GM12891 (cell line): Measurements from ENCODE around the gene KIF18A.

Experiments
- POLR2A ChIP-seq: IDR thresholded peaks from 2 replicates; pipeline ENCODE4 v1.6.1; 2011; ENCODE audit warnings: low read depth, low read length, control low read depth
- POLR2AphosphoS5 ChIP-seq: IDR thresholded peaks from 2 replicates; pipeline ENCODE4 v1.6.1; 2011; ENCODE audit warnings: low read depth, low read length, control low read depth

DNA sequence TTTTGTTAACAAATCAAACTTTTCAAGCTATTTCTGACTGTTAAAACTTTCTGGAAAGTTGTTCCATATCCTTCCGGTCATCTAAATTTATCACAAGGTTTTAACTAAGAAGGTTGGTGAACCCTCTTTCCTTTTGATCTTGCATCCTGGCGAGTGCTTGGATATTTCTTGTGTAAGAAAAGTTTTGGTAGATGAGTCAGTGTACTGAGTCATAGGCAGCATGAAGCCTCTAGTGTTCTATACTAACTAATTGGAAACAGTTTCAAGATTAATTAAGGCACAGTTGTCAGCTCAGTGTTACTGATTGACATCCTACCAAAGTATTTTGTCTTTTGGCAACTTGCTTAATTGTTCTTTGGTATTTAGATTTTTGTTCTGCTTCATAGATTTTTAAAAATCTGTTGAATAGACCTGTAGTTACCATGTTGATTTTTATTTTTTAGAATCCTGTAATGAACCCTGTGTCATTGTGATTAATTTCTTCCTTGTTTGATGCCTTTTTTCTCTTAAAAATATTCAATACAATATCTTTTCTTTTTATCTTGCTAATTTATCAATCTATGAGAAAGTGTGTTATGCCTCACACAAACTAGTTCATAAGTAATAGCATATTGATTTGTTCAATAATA is 38.3 kb upstream of the KIF18A start:
- no peak for TF ChIP-seq POLR2A
- TF ChIP-seq POLR2AphosphoS5 = no peak
